MCF 10A (cell line): ENCODE measurements around the gene MT1HL1. TPM values are rescaled to one million over a fixed set of nuclear protein-coding genes. Genes with fewer than 3 reads are reported as not detected.

Experiments
- BruUV-seq: library from RNA; stranded (reverse); fragments of 400-500 nt; replicated peaks from 2 replicates; lab custom pipeline; 2021; lab: Mats Ljungman, UMichigan
- CTCF ChIA-PET: fragments of 300-600 bp; sonication (Branson Sonifier 250); formaldehyde crosslinking; extraction: SDS; loops from one replicate; lab custom pipeline; 2021; ENCODE audit warnings: antibody characterized with exemption, inconsistent platforms; lab: Yijun Ruan, JAX
- POLR2A ChIA-PET: fragments of 300-600, 350-650 bp; sonication (Branson Sonifier 250); formaldehyde crosslinking; extraction: SDS; loops from one replicate; lab custom pipeline; 2020; ENCODE audit warnings: antibody characterized with exemption, inconsistent platforms; lab: Yijun Ruan, JAX
- DNase-seq: peaks from one replicate; pipeline ENCODE4 v3.0.0-alpha.2; 2018; ENCODE audit not compliant: unreplicated experiment
- H3K27ac Mint-ChIP-seq: one replicate; pipeline ENCODE4 v1.8.0; 2022; ENCODE audit warnings: mild to moderate bottlenecking, low read depth, mixed read lengths; ENCODE audit not compliant: unreplicated experiment
- H3K27me3 Mint-ChIP-seq: one replicate; pipeline ENCODE4 v1.8.0; 2022; ENCODE audit warnings: mixed read lengths; ENCODE audit not compliant: insufficient read depth, unreplicated experiment
- H3K36me3 Mint-ChIP-seq: one replicate; pipeline ENCODE4 v1.8.0; 2022; ENCODE audit warnings: mild to moderate bottlenecking, moderate library complexity, mixed read lengths; ENCODE audit not compliant: insufficient read depth, unreplicated experiment
- H3K4me1 Mint-ChIP-seq: one replicate; pipeline ENCODE4 v1.8.0; 2022; ENCODE audit warnings: mixed read lengths; ENCODE audit not compliant: insufficient read depth, unreplicated experiment
- H3K4me3 Mint-ChIP-seq: one replicate; pipeline ENCODE4 v1.8.0; 2022; ENCODE audit warnings: mild to moderate bottlenecking, moderate library complexity, mixed read lengths; ENCODE audit not compliant: unreplicated experiment
- H3K9me3 Mint-ChIP-seq: one replicate; pipeline ENCODE4 v1.8.0; 2022; ENCODE audit warnings: mixed read lengths; ENCODE audit not compliant: unreplicated experiment
- intact Hi-C: fragments of 100-400 bp; cut with micrococcal nuclease; formaldehyde crosslinking; loops from 2 replicates; pipeline ENCODE4 v1.14.1; 2022
- total RNA-seq: library from RNA; stranded (reverse); gene quantifications from 2 replicates; pipeline ENCODE4 v1.2.3, GENCODE V29; 2022
- TF ChIP-seq, protein P1 (sequence below): fragments of 200-600 bp; IDR thresholded peaks from one replicate; pipeline ENCODE4 v1.8.0; 2022; ENCODE audit warnings: antibody characterized with exemption, mild to moderate bottlenecking; ENCODE audit not compliant: unreplicated experiment

The MT1HL1 gene
- total RNA-seq, 1 experiment from 2014 or later: not detected

DNA sequence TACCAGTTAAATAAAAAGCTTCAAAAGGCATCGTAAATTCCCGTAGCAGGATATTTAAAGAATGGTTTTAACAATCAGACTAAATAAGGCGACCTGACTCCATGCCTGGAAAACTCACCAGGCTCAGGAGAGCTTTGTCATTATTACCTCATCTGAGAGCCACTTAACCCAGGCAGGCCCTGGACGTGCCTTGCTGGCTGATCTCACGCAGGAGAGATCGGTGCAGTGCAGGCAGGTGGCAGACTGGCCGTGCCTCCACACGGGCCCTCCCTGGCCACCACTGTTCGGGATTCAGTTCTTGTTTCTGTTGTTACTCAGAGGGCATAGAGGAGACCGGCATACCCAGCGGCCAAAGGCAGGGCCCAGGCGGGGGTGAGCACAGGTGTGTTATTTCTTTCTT, 6.4 kb downstream of the MT1HL1 start:
- CTCF ChIA-PET: interaction anchor here (0.5 to 0.6 kb wide), 3 partner anchors 28 to 501 kb away, joined by 3 to 4 read pairs (median 3); no protein-coding TSS in a partner anchor
- TF ChIP-seq, protein P1, sequence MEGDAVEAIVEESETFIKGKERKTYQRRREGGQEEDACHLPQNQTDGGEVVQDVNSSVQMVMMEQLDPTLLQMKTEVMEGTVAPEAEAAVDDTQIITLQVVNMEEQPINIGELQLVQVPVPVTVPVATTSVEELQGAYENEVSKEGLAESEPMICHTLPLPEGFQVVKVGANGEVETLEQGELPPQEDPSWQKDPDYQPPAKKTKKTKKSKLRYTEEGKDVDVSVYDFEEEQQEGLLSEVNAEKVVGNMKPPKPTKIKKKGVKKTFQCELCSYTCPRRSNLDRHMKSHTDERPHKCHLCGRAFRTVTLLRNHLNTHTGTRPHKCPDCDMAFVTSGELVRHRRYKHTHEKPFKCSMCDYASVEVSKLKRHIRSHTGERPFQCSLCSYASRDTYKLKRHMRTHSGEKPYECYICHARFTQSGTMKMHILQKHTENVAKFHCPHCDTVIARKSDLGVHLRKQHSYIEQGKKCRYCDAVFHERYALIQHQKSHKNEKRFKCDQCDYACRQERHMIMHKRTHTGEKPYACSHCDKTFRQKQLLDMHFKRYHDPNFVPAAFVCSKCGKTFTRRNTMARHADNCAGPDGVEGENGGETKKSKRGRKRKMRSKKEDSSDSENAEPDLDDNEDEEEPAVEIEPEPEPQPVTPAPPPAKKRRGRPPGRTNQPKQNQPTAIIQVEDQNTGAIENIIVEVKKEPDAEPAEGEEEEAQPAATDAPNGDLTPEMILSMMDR: no peak
- no peaks in the 10 kb centered on the region for H3K4me1 Mint-ChIP-seq
- no peaks in the 10 kb centered on the region for H3K36me3 Mint-ChIP-seq
- POLR2A ChIA-PET: no interaction called here
- H3K27me3 Mint-ChIP-seq: peaks cover 41% of the 10 kb centered on the region
- intact Hi-C loops: no loop called here
- no peak for DNase-seq
- no peaks in the 10 kb centered on the region for H3K9me3 Mint-ChIP-seq
- no peak overlapping the region for H3K27ac Mint-ChIP-seq
- BruUV-seq: no TSS peak
- no peak overlapping the region for H3K4me3 Mint-ChIP-seq

DNA sequence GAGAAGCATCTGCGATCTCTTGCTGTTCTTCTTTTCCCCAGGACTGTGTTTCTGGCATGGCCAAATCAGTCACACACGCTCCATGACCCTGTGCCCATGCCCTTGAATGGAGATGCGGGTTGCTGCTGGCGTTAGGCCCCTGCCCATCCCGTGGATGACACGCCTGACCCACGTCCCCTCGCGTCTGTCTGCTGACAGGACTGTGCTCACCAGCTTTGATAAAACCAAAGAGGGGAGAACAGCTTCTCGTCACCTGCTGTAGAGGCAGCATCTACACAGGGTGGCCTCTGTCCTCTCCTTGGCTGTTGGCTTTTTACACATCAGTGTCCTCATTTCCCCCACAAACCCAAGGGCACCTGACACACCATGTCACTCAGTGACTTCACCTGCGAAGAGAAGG, 6.9 kb downstream of the MT1HL1 start:
- peaks cover 35% of the 10 kb centered on the region for H3K27me3 Mint-ChIP-seq
- ChIA-PET POLR2A (no interaction called here), CTCF (interaction anchor here (0.6 to 2.1 kb wide), 4 partner anchors 15 to 390 kb away, joined by 3 to 9 read pairs (median 3); no protein-coding TSS in a partner anchor)
- no peak overlapping the region for H3K4me3 Mint-ChIP-seq
- no peak overlapping the region for H3K27ac Mint-ChIP-seq
- BruUV-seq: no TSS peak
- no peaks in the 10 kb centered on the region for H3K4me1 Mint-ChIP-seq
- TF ChIP-seq, protein P1: no peak
- no peaks in the 10 kb centered on the region for H3K36me3 Mint-ChIP-seq
- intact Hi-C loops: no loop called here
- no peaks in the 10 kb centered on the region for H3K9me3 Mint-ChIP-seq
- no peak for DNase-seq

DNA sequence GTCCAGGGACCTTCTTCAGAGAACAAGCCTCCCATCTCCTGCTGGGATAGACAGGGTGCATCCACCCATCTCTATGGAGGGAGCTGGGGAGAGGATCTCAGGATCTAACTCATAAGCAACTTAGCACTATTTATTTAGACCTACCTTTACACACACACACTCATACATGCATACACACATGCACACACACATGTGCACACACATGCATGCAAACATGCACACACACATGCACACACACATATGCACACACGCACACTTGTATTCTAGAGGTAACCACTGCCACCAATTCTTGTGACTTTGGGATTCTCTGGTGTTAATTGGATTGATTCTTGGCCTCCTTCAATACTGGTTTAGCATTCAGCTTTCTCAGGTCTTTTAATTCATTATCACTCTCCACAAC, 9.8 kb downstream of the MT1HL1 start:
- DNase-seq: no peak
- ChIA-PET POLR2A (interaction anchor here (1.4 kb wide), 1 partner anchor 8 kb away, joined by 4 read pairs; no protein-coding TSS in a partner anchor), CTCF (interaction anchor here (0.6 to 1.3 kb wide), 2 partner anchors 10 to 394 kb away, joined by 4 read pairs; no protein-coding TSS in a partner anchor)
- TF ChIP-seq, protein P1: no peak
- H3K4me3 Mint-ChIP-seq: no peak overlapping the region
- H3K36me3 Mint-ChIP-seq: no peaks in the 10 kb centered on the region
- H3K4me1 Mint-ChIP-seq: no peaks in the 10 kb centered on the region
- no peak overlapping the region for H3K27ac Mint-ChIP-seq
- intact Hi-C loops: no loop called here
- H3K27me3 Mint-ChIP-seq: peaks cover 14% of the 10 kb centered on the region
- peaks cover 20% of the 10 kb centered on the region for H3K9me3 Mint-ChIP-seq
- BruUV-seq: no TSS peak

DNA sequence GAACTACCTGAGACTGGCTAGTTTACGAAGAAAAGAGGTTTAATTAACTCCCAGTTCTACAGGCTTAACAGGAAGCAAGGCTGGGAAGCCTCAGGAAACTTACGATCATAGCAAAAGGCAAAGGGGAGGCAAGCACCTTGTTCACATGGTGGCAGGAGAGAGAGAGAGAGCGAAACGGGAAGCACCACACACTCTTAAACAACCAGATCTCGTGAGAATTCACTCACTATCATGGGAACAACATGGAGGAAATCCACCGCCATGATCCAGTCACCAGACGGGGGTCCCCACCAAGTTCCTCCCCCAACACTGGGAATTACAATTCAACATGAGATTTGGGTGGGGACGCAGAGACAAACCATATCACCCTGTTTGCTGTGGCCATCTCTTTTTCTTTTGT, 11.8 kb downstream of the MT1HL1 start:
- BruUV-seq: no TSS peak
- no peak overlapping the region for H3K27ac Mint-ChIP-seq
- ChIA-PET POLR2A (no interaction called here), CTCF (interaction anchor here (0.7 to 1.3 kb wide), 2 partner anchors 166 to 395 kb away, joined by 3 read pairs; no protein-coding TSS in a partner anchor)
- DNase-seq: no peak
- intact Hi-C loops: no loop called here
- H3K4me3 Mint-ChIP-seq: no peak overlapping the region
- H3K9me3 Mint-ChIP-seq: peaks cover 26% of the 10 kb centered on the region
- TF ChIP-seq, protein P1: no peak
- H3K27me3 Mint-ChIP-seq: no peaks in the 10 kb centered on the region
- no peaks in the 10 kb centered on the region for H3K4me1 Mint-ChIP-seq
- no peaks in the 10 kb centered on the region for H3K36me3 Mint-ChIP-seq
